IMR-90 (cell line): Measurements from ENCODE around the gene AKAP12. TPM values are rescaled to one million over a fixed set of nuclear protein-coding genes. Genes with fewer than 3 reads are reported as not detected.

Experiments
- ATAC-seq: fragments of 200-7000 bp; cut with Tn5 transposase; 2 replicates; pipeline ENCODE4 v1.9.1; 2020; ENCODE audit warnings: low read depth, mild to moderate bottlenecking, moderate library complexity
- BruUV-seq: library from RNA; stranded (reverse); fragments of 400-500 nt; replicated peaks from 2 replicates; lab custom pipeline; 2021; lab: Mats Ljungman, UMichigan
- CTCF ChIA-PET: fragments of 300-600 bp; formaldehyde crosslinking; extraction: SDS; loops from one replicate; lab custom pipeline; 2021; ENCODE audit warnings: antibody characterized with exemption; lab: Yijun Ruan, JAX
- POLR2A ChIA-PET: fragments of 300-600 bp; sonication (Branson Sonifier 250); formaldehyde crosslinking; loops from one replicate; lab custom pipeline; 2022; ENCODE audit warnings: antibody characterized with exemption; ENCODE audit not compliant: unreplicated experiment; lab: Charles Lee
- DNase-seq: peaks from one replicate; pipeline ENCODE4 v3.0.0; 2013
- H2AFZ ChIP-seq: replicated peaks from 2 replicates; pipeline ENCODE3; 2013; ENCODE audit warnings: low read length, mild to moderate bottlenecking; ENCODE audit not compliant: poor library complexity
- H2AK5ac ChIP-seq: 2 replicates; pipeline ENCODE4 v1.6.1; 2013; ENCODE audit warnings: low read depth, low read length, inconsistent platforms
- H2AK9ac ChIP-seq: replicated peaks from 2 replicates; pipeline ENCODE3; 2013; ENCODE audit warnings: mild to moderate bottlenecking, low read depth, low read length, moderate library complexity; ENCODE audit not compliant: poor library complexity
- H2BK120ac ChIP-seq: 2 replicates; pipeline ENCODE4 v1.6.1; 2013; ENCODE audit warnings: low read depth, low read length, inconsistent platforms
- H2BK15ac ChIP-seq: 3 replicates; pipeline ENCODE4 v1.6.1; 2013; ENCODE audit warnings: low read depth, low read length, inconsistent platforms
- H2BK20ac ChIP-seq: 2 replicates; pipeline ENCODE4 v1.6.1; 2013; ENCODE audit warnings: low read depth, mild to moderate bottlenecking, inconsistent platforms, low read length, moderate library complexity
- H2BK5ac ChIP-seq: 2 replicates; pipeline ENCODE4 v1.6.1; 2013; ENCODE audit warnings: mild to moderate bottlenecking, low read depth, low read length, inconsistent platforms; ENCODE audit not compliant: poor library complexity, severe bottlenecking
- H3K14ac ChIP-seq: replicated peaks from 2 replicates; pipeline ENCODE4 v1.6.1; 2013; ENCODE audit warnings: low read depth, low read length, inconsistent platforms
- H3K18ac ChIP-seq: 2 replicates; pipeline ENCODE4 v1.6.1; 2013; ENCODE audit warnings: low read depth, low read length, control low read depth
- H3K23ac ChIP-seq: 2 replicates; pipeline ENCODE4 v1.6.1; 2013; ENCODE audit warnings: low read depth, low read length, inconsistent platforms
- H3K27ac ChIP-seq: 2 replicates; pipeline ENCODE4 v1.5.1; 2013; ENCODE audit warnings: mild to moderate bottlenecking, control low read depth, low read length; ENCODE audit not compliant: insufficient read depth
- H3K27me3 ChIP-seq: 2 replicates; pipeline ENCODE4 v1.6.1; 2013; ENCODE audit warnings: low read length; ENCODE audit not compliant: control insufficient read depth, insufficient read depth
- H3K36me3 ChIP-seq: 2 replicates; pipeline ENCODE4 v1.6.1; 2013; ENCODE audit warnings: low read length, mixed read lengths; ENCODE audit not compliant: control insufficient read depth, insufficient read depth
- H3K4ac ChIP-seq: 2 replicates; pipeline ENCODE4 v1.6.1; 2013; ENCODE audit warnings: low read depth, low read length, inconsistent platforms
- H3K4me1 ChIP-seq: 2 replicates; pipeline ENCODE4 v1.6.1; 2013; ENCODE audit warnings: low read length, mixed read lengths; ENCODE audit not compliant: control insufficient read depth, insufficient read depth
- H3K4me2 ChIP-seq: 2 replicates; pipeline ENCODE4 v1.6.1; 2013; ENCODE audit warnings: low read depth, mild to moderate bottlenecking, control low read depth, low read length, moderate library complexity
- H3K4me3 ChIP-seq: 2 replicates; pipeline ENCODE4 v1.5.1; 2013; ENCODE audit warnings: low read depth, mild to moderate bottlenecking, control low read depth, low read length, moderate library complexity; ENCODE audit not compliant: insufficient read depth
- H3K56ac ChIP-seq: 2 replicates; pipeline ENCODE4 v1.6.1; 2013; ENCODE audit warnings: low read length, inconsistent platforms; ENCODE audit not compliant: insufficient read depth; ENCODE audit errors: extremely low read depth
- H3K79me1 ChIP-seq, 2 experiments: 2 replicates each; pipeline ENCODE4 v1.6.1; 2013; ENCODE audit warnings: low read length in 2 of 2, inconsistent platforms in 1 of 2, low read depth in 1 of 2
- H3K9ac ChIP-seq: 2 replicates; pipeline ENCODE4 v1.6.1; 2013; ENCODE audit warnings: low read depth, low read length, control low read depth
- H3K9me1 ChIP-seq: 2 replicates; pipeline ENCODE4 v1.6.1; 2013; ENCODE audit warnings: low read length, inconsistent platforms; ENCODE audit not compliant: insufficient read depth
- H3K9me3 ChIP-seq: 2 replicates; pipeline ENCODE4 v1.6.1; 2013; ENCODE audit warnings: low read length; ENCODE audit not compliant: control insufficient read depth, insufficient read depth
- H4K20me1 ChIP-seq: 2 replicates; pipeline ENCODE4 v1.6.1; 2013; ENCODE audit warnings: low read length, inconsistent platforms; ENCODE audit not compliant: insufficient read depth
- H4K5ac ChIP-seq: 2 replicates; pipeline ENCODE4 v1.6.1; 2013; ENCODE audit warnings: mild to moderate bottlenecking, low read depth, low read length, control low read depth
- H4K8ac ChIP-seq, 2 experiments: 2 replicates each; pipeline ENCODE4 v1.6.1; 2013; ENCODE audit warnings: low read depth in 2 of 2, low read length in 2 of 2, control low read depth in 1 of 2, inconsistent platforms in 1 of 2
- H4K91ac ChIP-seq: 2 replicates; pipeline ENCODE4 v1.6.1; 2013; ENCODE audit warnings: low read depth, low read length, inconsistent platforms; ENCODE audit not compliant: insufficient read depth
- BHLHE40 ChIP-seq: fragments of 150-350 bp; IDR thresholded peaks from 2 replicates; pipeline ENCODE4 v1.6.1; 2016; ENCODE audit warnings: mild to moderate bottlenecking, low read depth, low read length
- CEBPB ChIP-seq: IDR thresholded peaks from 2 replicates; pipeline ENCODE4 v1.6.1; 2012; ENCODE audit warnings: low read depth, low read length, improper control_type of control experiment
- FOS ChIP-seq: fragments of 150-350 bp; IDR thresholded peaks from 2 replicates; pipeline ENCODE4 v1.6.1; 2016; ENCODE audit warnings: low read depth, low read length
- MXI1 ChIP-seq: IDR thresholded peaks from 2 replicates; pipeline ENCODE4 v1.6.1; 2012; ENCODE audit warnings: low read depth, mild to moderate bottlenecking, low read length, moderate library complexity, borderline replicate concordance
- POLR2A ChIP-seq: IDR thresholded peaks from 2 replicates; pipeline ENCODE4 v1.6.1; 2012; ENCODE audit warnings: mild to moderate bottlenecking, low read depth, low read length
- RFX5 ChIP-seq: IDR thresholded peaks from 2 replicates; pipeline ENCODE4 v1.8.0; 2012; ENCODE audit warnings: low read depth, mild to moderate bottlenecking, low read length, moderate library complexity
- SMC3 ChIP-seq: fragments of 150-350 bp; IDR thresholded peaks from 2 replicates; pipeline ENCODE4 v1.6.1; 2016; ENCODE audit warnings: low read depth, mild to moderate bottlenecking, antibody characterized with exemption, low read length, moderate library complexity
- WGBS, 2 experiments: methylation state at CpG; one replicate each; pipeline versions ENCODE4 v1.1.5 to v1.1.7; 2013; ENCODE audit warnings: missing lambda C conversion rate in 2 of 2; ENCODE audit not compliant: insufficient read length in 1 of 2; ENCODE audit errors: extremely low coverage in 2 of 2; 5-methylcytosine and 5-hydroxymethylcytosine counted together
- dilution Hi-C: fragments of 300-500 bp; cut with HindIII; formaldehyde crosslinking; loops from one replicate; pipeline ENCODE4 v1.14.3; 2018; ENCODE audit warnings: low sequenced_read_pairs; ENCODE audit not compliant: unreplicated experiment
- in situ Hi-C: fragments of 300-500 bp; cut with MboI; formaldehyde crosslinking; loops from 3 replicates; pipeline ENCODE4 v1.14.3; 2019; ENCODE audit warnings: low sequenced_read_pairs, inconsistent platforms, mixed read lengths
- intact Hi-C: fragments of 100-400 bp; cut with micrococcal nuclease; formaldehyde crosslinking; loops from 2 replicates; pipeline ENCODE4 v1.10.0; 2022
- polyA plus RNA-seq, 3 experiments: library from polyadenylated mRNA; depleted of rRNA; stranded (reverse); fragments of >200 nt; gene quantifications; 2 replicates each; pipeline ENCODE4 v1.2.3, GENCODE V29; 2012; ENCODE audit warnings: low replicate concordance in 1 of 3
- total RNA-seq: library from RNA; depleted of rRNA; stranded (reverse); fragments of >200 nt; gene quantifications from 2 replicates; pipeline ENCODE4 v1.2.3, GENCODE V29; 2012
- TF ChIP-seq, protein P1 (sequence below): conservative IDR thresholded peaks from 2 replicates; pipeline ENCODE4 v1.5.1; 2012; ENCODE audit warnings: mild to moderate bottlenecking, low read depth, low read length, improper control_type of control experiment
- TF ChIP-seq, protein P2 (sequence below): fragments of 150-350 bp; IDR thresholded peaks from 2 replicates; pipeline ENCODE4 v1.6.1; 2016; ENCODE audit warnings: low read depth, mild to moderate bottlenecking, low read length, moderate library complexity, borderline replicate concordance

Gene AKAP12
- total and polyA plus RNA-seq, 2 of the 4 experiments (the other 2 are of a cell fraction) = 56.0 to 118 TPM

DNA sequence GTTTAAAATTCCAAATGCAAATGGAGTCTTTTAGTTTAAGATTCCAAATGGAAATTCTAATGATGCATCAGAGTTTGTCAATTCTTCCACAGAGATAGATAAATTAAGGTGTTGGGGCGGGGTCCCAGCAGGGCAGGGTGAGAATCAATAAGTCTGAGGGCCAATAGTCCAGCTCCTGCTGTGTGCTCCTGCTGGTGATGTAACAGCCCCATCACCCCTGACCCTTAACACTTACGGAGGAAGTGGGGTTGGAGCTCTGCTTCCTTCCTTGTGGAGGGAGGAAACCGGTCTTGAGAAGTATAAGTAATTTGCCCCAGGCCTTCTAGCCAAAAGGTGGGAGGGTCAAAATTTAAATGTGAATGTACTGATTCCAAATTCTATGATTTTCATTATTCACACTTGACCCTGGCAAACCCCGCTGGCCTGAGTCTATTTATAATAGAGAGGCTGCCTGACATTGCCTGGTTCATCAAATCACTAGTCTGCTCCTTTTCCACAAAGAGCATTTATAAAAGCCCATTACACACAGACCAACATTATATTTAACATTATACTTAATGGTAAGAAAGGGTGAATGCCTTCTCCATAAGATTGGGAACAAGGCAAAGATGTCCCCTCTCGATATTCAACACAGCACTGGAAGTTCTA, 134.4 kb downstream of the AKAP12 start:
- Histone ChIP-seq H2BK20ac (no peak overlapping the region), H2BK5ac (no peak overlapping the region), H2AK5ac (no peak overlapping the region), H3K27me3 (no peaks in the 10 kb centered on the region), H4K5ac (no peak overlapping the region), H2BK120ac (no peak overlapping the region), H3K56ac (no peak overlapping the region), H3K4me2 (no peak overlapping the region), H3K79me1 (peaks cover 51 to 59% of the 10 kb centered on the region in 2 experiments), H3K23ac (no peak overlapping the region), H3K4me1 (no peaks in the 10 kb centered on the region; the same call in 1 of the 2 replicates), H3K9me3 (no peaks in the 10 kb centered on the region), H3K4ac (no peak overlapping the region), H3K27ac (no peak overlapping the region), H4K8ac (no peak overlapping the region), H3K36me3 (peaks cover 16% of the 10 kb centered on the region), H2AFZ (no peak overlapping the region), H3K4me3 (no peak overlapping the region), H2AK9ac (no peak overlapping the region), H3K9ac (no peak overlapping the region), H4K91ac (no peak overlapping the region), H4K20me1 (peaks cover 6% of the 10 kb centered on the region; the same call in 1 of the 2 replicates), H3K18ac (no peak overlapping the region), H2BK15ac (no peak overlapping the region), H3K14ac (no peak overlapping the region), H3K9me1 (peaks cover 9% of the 10 kb centered on the region)
- no CpG with 5 or more reads among the region's 5 CpGs for WGBS, 2 experiments
- ATAC-seq (no peak), DNase-seq (no peak)
- ChIA-PET CTCF (interaction anchor here (1.0 kb wide), 1 partner anchor 482 kb away, joined by 3 read pairs; no protein-coding TSS in a partner anchor), POLR2A (no interaction called here)
- in situ Hi-C loops (no loop called here), intact Hi-C loops (no loop called here), dilution Hi-C loops (no loop called here)
- TF ChIP-seq, protein P1, sequence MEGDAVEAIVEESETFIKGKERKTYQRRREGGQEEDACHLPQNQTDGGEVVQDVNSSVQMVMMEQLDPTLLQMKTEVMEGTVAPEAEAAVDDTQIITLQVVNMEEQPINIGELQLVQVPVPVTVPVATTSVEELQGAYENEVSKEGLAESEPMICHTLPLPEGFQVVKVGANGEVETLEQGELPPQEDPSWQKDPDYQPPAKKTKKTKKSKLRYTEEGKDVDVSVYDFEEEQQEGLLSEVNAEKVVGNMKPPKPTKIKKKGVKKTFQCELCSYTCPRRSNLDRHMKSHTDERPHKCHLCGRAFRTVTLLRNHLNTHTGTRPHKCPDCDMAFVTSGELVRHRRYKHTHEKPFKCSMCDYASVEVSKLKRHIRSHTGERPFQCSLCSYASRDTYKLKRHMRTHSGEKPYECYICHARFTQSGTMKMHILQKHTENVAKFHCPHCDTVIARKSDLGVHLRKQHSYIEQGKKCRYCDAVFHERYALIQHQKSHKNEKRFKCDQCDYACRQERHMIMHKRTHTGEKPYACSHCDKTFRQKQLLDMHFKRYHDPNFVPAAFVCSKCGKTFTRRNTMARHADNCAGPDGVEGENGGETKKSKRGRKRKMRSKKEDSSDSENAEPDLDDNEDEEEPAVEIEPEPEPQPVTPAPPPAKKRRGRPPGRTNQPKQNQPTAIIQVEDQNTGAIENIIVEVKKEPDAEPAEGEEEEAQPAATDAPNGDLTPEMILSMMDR = no peak
- TF ChIP-seq SMC3 (no peak), MXI1 (no peak), BHLHE40 (no peak), POLR2A (no peak), FOS (no peak), CEBPB (no peak), RFX5 (no peak)
- TF ChIP-seq, protein P2, sequence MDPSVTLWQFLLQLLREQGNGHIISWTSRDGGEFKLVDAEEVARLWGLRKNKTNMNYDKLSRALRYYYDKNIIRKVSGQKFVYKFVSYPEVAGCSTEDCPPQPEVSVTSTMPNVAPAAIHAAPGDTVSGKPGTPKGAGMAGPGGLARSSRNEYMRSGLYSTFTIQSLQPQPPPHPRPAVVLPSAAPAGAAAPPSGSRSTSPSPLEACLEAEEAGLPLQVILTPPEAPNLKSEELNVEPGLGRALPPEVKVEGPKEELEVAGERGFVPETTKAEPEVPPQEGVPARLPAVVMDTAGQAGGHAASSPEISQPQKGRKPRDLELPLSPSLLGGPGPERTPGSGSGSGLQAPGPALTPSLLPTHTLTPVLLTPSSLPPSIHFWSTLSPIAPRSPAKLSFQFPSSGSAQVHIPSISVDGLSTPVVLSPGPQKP = no peak
- BruUV-seq = no TSS peak
